Retinal pigment epithelial cell (primary cell): ENCODE data around the gene CRYZL1.

ENCODE experiments used
- DNase-seq: peaks from one replicate; pipeline ENCODE4 v3.0.0-alpha.2; 2010; ENCODE audit warnings: low read depth
- H3K4me3 ChIP-seq: 2 replicates; pipeline ENCODE4 v1.5.1; 2011; ENCODE audit warnings: mild to moderate bottlenecking, low read length, control low read depth, moderate library complexity
- TF ChIP-seq, protein P1 (sequence below): conservative IDR thresholded peaks from 2 replicates; pipeline ENCODE4 v1.5.1; 2011; ENCODE audit warnings: low read depth, low read length, control low read depth, inconsistent platforms

The CRYZL1 gene

GRCh38 chr21:33662046-33662445 is 20.5 kb upstream of the CRYZL1 start:
- no peak for DNase-seq
- no peak overlapping the region for H3K4me3 ChIP-seq
- TF ChIP-seq, protein P1, sequence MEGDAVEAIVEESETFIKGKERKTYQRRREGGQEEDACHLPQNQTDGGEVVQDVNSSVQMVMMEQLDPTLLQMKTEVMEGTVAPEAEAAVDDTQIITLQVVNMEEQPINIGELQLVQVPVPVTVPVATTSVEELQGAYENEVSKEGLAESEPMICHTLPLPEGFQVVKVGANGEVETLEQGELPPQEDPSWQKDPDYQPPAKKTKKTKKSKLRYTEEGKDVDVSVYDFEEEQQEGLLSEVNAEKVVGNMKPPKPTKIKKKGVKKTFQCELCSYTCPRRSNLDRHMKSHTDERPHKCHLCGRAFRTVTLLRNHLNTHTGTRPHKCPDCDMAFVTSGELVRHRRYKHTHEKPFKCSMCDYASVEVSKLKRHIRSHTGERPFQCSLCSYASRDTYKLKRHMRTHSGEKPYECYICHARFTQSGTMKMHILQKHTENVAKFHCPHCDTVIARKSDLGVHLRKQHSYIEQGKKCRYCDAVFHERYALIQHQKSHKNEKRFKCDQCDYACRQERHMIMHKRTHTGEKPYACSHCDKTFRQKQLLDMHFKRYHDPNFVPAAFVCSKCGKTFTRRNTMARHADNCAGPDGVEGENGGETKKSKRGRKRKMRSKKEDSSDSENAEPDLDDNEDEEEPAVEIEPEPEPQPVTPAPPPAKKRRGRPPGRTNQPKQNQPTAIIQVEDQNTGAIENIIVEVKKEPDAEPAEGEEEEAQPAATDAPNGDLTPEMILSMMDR = no peak

DNA sequence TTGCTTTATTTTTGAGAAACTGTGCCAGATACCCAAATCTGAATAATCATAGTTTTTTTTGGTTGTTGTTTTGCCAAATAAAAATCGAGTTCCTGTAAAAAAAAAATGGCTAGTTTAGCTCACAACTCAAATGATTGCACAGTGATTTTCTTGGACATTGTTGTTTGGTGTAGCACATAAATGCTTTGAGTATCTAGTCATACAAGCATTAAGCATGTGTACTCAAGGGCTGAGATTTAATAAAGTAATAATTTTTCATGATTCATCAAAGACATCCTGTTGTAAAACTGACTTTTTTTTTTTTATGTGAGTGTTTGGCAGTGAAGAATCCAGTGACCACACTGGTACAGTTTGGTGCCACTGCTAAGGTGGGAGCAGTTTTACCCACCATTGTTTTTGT is 19.6 kb upstream of the CRYZL1 start:
- TF ChIP-seq, protein P1 = no peak
- DNase-seq = no peak
- H3K4me3 ChIP-seq = no peak overlapping the region

DNA sequence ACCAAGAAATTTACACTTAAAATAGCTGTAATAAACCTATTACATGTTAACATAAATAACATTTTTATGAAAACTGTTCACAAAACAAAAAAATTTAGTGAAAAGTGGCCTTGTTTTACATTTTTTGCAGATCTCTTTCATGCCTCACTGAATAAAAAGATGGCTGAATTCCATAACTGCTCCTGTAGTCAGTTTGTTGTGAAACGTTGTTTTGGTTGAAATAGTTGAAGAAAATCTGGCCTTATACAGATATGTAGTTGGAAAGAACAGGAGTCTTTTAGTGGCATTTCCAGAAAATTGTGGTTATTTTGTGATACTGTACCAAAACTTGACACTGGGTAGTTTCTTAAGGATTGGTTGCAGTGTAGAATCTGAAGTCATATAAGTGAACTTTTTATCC is 18.9 kb upstream of the CRYZL1 start:
- DNase-seq = no peak
- TF ChIP-seq, protein P1 = no peak
- no peak overlapping the region for H3K4me3 ChIP-seq

GRCh38 chr21:33659568-33659949 is 18.0 kb upstream of the CRYZL1 start:
- TF ChIP-seq, protein P1 = no peak
- no peak overlapping the region for H3K4me3 ChIP-seq
- no peak for DNase-seq

GRCh38 chr21:33658919-33659567 is 17.5 kb upstream of the CRYZL1 start:
- TF ChIP-seq, protein P1 = no peak
- no peak overlapping the region for H3K4me3 ChIP-seq
- no peak for DNase-seq

GRCh38 chr21:33657124-33657820 is 15.7 kb upstream of the CRYZL1 start:
- no peak for DNase-seq
- TF ChIP-seq, protein P1 = no peak
- no peak overlapping the region for H3K4me3 ChIP-seq
